Fibroblast of skin of scalp (primary cell): ENCODE measurements around the gene CGB2. TPM values are rescaled to one million over a fixed set of nuclear protein-coding genes. Genes with fewer than 3 reads are reported as not detected.

Experiments used
- DNase-seq: peaks from one replicate; pipeline ENCODE4 v3.0.0-alpha.2; 2013
- polyA plus RNA-seq, 2 experiments: library from polyadenylated mRNA; unstranded; fragments of 120-200 nt; gene quantifications; one replicate each; pipeline ENCODE4 v1.2.1, GENCODE V29; 2013; ENCODE audit not compliant: insufficient read length in 2 of 2

CGB2 gene
- 0.14 TPM for polyA plus RNA-seq (2013, experiment 1 of 2; ENCODE audit: insufficient read length)
- 0.27 TPM for polyA plus RNA-seq (2013, experiment 2 of 2; ENCODE audit: insufficient read length)

GRCh38 chr19:49031642-49032301, at the start of gene CGB2:
Gene CGB2, plus strand, starts transcription at chr19:49031890. Its CDS starts 206 bp downstream, at chr19:49032096.
- DNase-seq: peak; percentile 33

GRCh38 chr19:48982280-48982679, 49.4 kb upstream of the CGB2 start:
- no peak for DNase-seq

- DNase-seq: no peak
Observed at GRCh38 chr19:48985711-48986110, 46.0 kb upstream of the CGB2 start.

GRCh38 chr19:48986211-48986610, 45.5 kb upstream of the CGB2 start:
- no peak for DNase-seq

- DNase-seq: no peak
Observed at GRCh38 chr19:48987323-48987722, 44.4 kb upstream of the CGB2 start.

- no peak for DNase-seq
Observed at GRCh38 chr19:48988286-48988685, 43.4 kb upstream of the CGB2 start.

- DNase-seq: no peak
Observed at GRCh38 chr19:48988860-48989259, 42.8 kb upstream of the CGB2 start.

GRCh38 chr19:48989701-48990291, 41.9 kb upstream of the CGB2 start:
- no peak for DNase-seq

- no peak for DNase-seq
Observed at GRCh38 chr19:48990400-48990799, 41.3 kb upstream of the CGB2 start.

- DNase-seq: no peak
Observed at GRCh38 chr19:48991011-48991609, 40.6 kb upstream of the CGB2 start.

GRCh38 chr19:48991873-48992580, 39.7 kb upstream of the CGB2 start:
- peak; percentile 82 for DNase-seq

- no peak for DNase-seq
Observed at GRCh38 chr19:48992581-48993174, 39.0 kb upstream of the CGB2 start.

GRCh38 chr19:48993175-48994034, 38.3 kb upstream of the CGB2 start, which contains the start of the genes GYS1 and RUVBL2:
Gene GYS1, minus strand, starts transcription at chr19:48993309. Its CDS starts 197 bp downstream, at chr19:48993112.
Gene RUVBL2, plus strand, starts transcription at chr19:48993887. Its CDS starts 25 bp downstream, at chr19:48993912.
- peak; percentile 100 for DNase-seq

- DNase-seq: no peak
Observed at GRCh38 chr19:48994035-48994386, 37.7 kb upstream of the CGB2 start.

- DNase-seq: peak; percentile 61
Observed at GRCh38 chr19:48997972-48998371, 33.7 kb upstream of the CGB2 start.

- DNase-seq: peak; percentile 73
Observed at GRCh38 chr19:48999481-49000325, 32.0 kb upstream of the CGB2 start.

- no peak for DNase-seq
Observed at GRCh38 chr19:49004133-49004532, 27.6 kb upstream of the CGB2 start.

GRCh38 chr19:49004964-49005614, 26.6 kb upstream of the CGB2 start:
- no peak for DNase-seq

GRCh38 chr19:49006905-49007304, 24.8 kb upstream of the CGB2 start:
- no peak for DNase-seq

- DNase-seq: no peak
Observed at GRCh38 chr19:49009828-49010227, 21.9 kb upstream of the CGB2 start.
